Liver (tissue), 9 donors: ENCODE measurements around the gene OR4F15. TPM values are rescaled to one million over a fixed set of nuclear protein-coding genes. Genes with fewer than 3 reads are reported as not detected.
"Not testable (repeated sequence)": the region's sequence is repeated elsewhere in the genome, so short reads cannot be mapped to it uniquely, and the experiment has no call there.

Experiments
- DNase-seq: peaks from one replicate; pipeline ENCODE4 v3.0.0-alpha.2; 2017; ENCODE audit warnings: low spot score
- H3K27ac ChIP-seq, 2 donors: one replicate each; pipeline ENCODE4 v1.7.0; 2013; ENCODE audit warnings: inconsistent platforms in 2 of 2, low read length in 2 of 2, control low read depth in 1 of 2, low read depth in 1 of 2, mild to moderate bottlenecking in 1 of 2
- H3K27me3 ChIP-seq, 4 donors: one replicate each; pipeline versions ENCODE4 v1.6.1 to v1.7.0; 2013; ENCODE audit warnings: low read length in 3 of 4, inconsistent platforms in 1 of 4, mild to moderate bottlenecking in 1 of 4, moderate library complexity in 1 of 4; ENCODE audit not compliant: control insufficient read depth in 4 of 4, insufficient read depth in 4 of 4
- H3K36me3 ChIP-seq, 4 donors: one replicate each; pipeline versions ENCODE4 v1.6.1 to v1.7.0; 2013; ENCODE audit warnings: low read length in 3 of 4, mild to moderate bottlenecking in 3 of 4, low read depth in 1 of 4, moderate library complexity in 1 of 4; ENCODE audit not compliant: control insufficient read depth in 4 of 4, insufficient read depth in 3 of 4
- H3K4me1 ChIP-seq, 4 donors: one replicate each; pipeline versions ENCODE4 v1.6.1 to v1.7.0; 2013; ENCODE audit warnings: low read length in 3 of 4, mild to moderate bottlenecking in 3 of 4, moderate library complexity in 1 of 4; ENCODE audit not compliant: control insufficient read depth in 4 of 4, insufficient read depth in 4 of 4
- H3K4me3 ChIP-seq, 3 donors: one replicate each; pipeline versions ENCODE4 v1.6.1 to v1.7.0; 2013; ENCODE audit warnings: low read length in 3 of 3, control low read depth in 1 of 3, low read depth in 1 of 3, mild to moderate bottlenecking in 1 of 3
- H3K9ac ChIP-seq, 2 donors: one replicate each; pipeline ENCODE4 v1.7.0; 2013; ENCODE audit warnings: low read length in 2 of 2, mild to moderate bottlenecking in 2 of 2, moderate library complexity in 2 of 2, control low read depth in 1 of 2, low read depth in 1 of 2
- H3K9me3 ChIP-seq, 4 donors: one replicate each; pipeline versions ENCODE4 v1.6.1 to v1.7.0; 2013; ENCODE audit warnings: low read length in 3 of 4; ENCODE audit not compliant: control insufficient read depth in 4 of 4
- EGR1 ChIP-seq, 2 donors: IDR thresholded peaks; 2 replicates each; pipeline ENCODE4 v1.6.1; 2016 to 2018; ENCODE audit warnings: antibody characterized with exemption in 2 of 2, low read depth in 2 of 2
- FOXA1 ChIP-seq: IDR thresholded peaks from 2 replicates; pipeline ENCODE4 v1.6.1; 2016; ENCODE audit warnings: antibody characterized with exemption
- FOXA2 ChIP-seq: IDR thresholded peaks from 2 replicates; pipeline ENCODE4 v1.6.1; 2016; ENCODE audit warnings: antibody characterized with exemption
- GABPA ChIP-seq, 2 donors: IDR thresholded peaks in 1 of 2; conservative IDR thresholded peaks in 1 of 2; 2 replicates each; pipeline ENCODE4 v1.6.1; 2016; ENCODE audit warnings: antibody characterized with exemption in 2 of 2, mild to moderate bottlenecking in 1 of 2, moderate library complexity in 1 of 2
- HNF4G ChIP-seq: IDR thresholded peaks from 2 replicates; pipeline ENCODE4 v1.6.1; 2016; ENCODE audit warnings: antibody characterized with exemption
- RAD21 ChIP-seq, 2 donors: IDR thresholded peaks; 2 replicates each; pipeline ENCODE4 v1.6.1; 2016; ENCODE audit warnings: antibody characterized with exemption in 2 of 2, mild to moderate bottlenecking in 2 of 2
- REST ChIP-seq: IDR thresholded peaks from 2 replicates; pipeline ENCODE4 v1.6.1; 2016; ENCODE audit warnings: antibody characterized with exemption, mild to moderate bottlenecking
- RXRA ChIP-seq, 2 donors: IDR thresholded peaks; 2 replicates each; pipeline ENCODE4 v1.6.1; 2017 to 2018; ENCODE audit warnings: antibody characterized with exemption in 2 of 2, mild to moderate bottlenecking in 1 of 2
- TAF1 ChIP-seq: conservative IDR thresholded peaks from 2 replicates; pipeline ENCODE4 v1.6.1; 2016; ENCODE audit warnings: antibody characterized with exemption, mild to moderate bottlenecking
- YY1 ChIP-seq: IDR thresholded peaks from 2 replicates; pipeline ENCODE4 v1.6.1; 2016; ENCODE audit warnings: antibody characterized with exemption, mild to moderate bottlenecking
- WGBS: extraction: QIAGEN DNeasy Blood & Tissue Kit; methylation state at CpG from one replicate; pipeline ENCODE4 v1.1.7; 2013; 5-methylcytosine and 5-hydroxymethylcytosine counted together
- polyA plus RNA-seq, 2 donors: library from polyadenylated mRNA; stranded (reverse) in 1 of 2; unstranded in 1 of 2; fragments of 200-250 nt in 1 of 2; fragments of >200 nt in 1 of 2; fragmentation: Nextera tagmentation in 1 of 2; extraction: Ambion mirVana in 1 of 2; gene quantifications; one replicate each; pipeline versions ENCODE4 v1.2.1 to v1.2.3, GENCODE V29; 2013 to 2015
- total RNA-seq, 2 donors: library from RNA; depleted of rRNA; stranded (reverse); fragments of >200 nt; gene quantifications; one replicate each; pipeline ENCODE4 v1.2.3, GENCODE V29; 2014
- TF ChIP-seq, protein P1 (sequence below): IDR thresholded peaks from 2 replicates; pipeline ENCODE4 v1.6.1; 2016; ENCODE audit warnings: antibody characterized with exemption
- TF ChIP-seq, protein P2 (sequence below): IDR thresholded peaks from 2 replicates; pipeline ENCODE4 v1.6.1; 2016; ENCODE audit warnings: antibody characterized with exemption
- donor health status: healthy.
- donor health status: healthy.
- donor health status: healthy.
- donor health status: healthy.
- donor health status: healthy.

Gene OR4F15
- total RNA-seq (not detected), polyA plus RNA-seq (not detected)

GRCh38 chr15:101811902-101812301, at the start of gene OR4F15:
Gene OR4F15, plus strand, starts transcription at chr15:101812202. Its CDS starts 5,985 bp downstream, at chr15:101818187.
- no peak within 1 kb of the TSS for H3K4me3 ChIP-seq
- H3K27me3 ChIP-seq = peaks cover 0 to 8% (median 0%) of the 10 kb centered on the region in 4 donors
- H3K36me3 ChIP-seq = no peaks in the 10 kb centered on the region
- DNase-seq = no peak
- no peak within 1 kb of the TSS for H3K9ac ChIP-seq
- H3K9me3 ChIP-seq = no peaks in the 10 kb centered on the region
- no peak for TF ChIP-seq TAF1
- TF ChIP-seq, protein P1, sequence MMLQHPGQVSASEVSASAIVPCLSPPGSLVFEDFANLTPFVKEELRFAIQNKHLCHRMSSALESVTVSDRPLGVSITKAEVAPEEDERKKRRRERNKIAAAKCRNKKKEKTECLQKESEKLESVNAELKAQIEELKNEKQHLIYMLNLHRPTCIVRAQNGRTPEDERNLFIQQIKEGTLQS = no peak
- TF ChIP-seq, protein P2, sequence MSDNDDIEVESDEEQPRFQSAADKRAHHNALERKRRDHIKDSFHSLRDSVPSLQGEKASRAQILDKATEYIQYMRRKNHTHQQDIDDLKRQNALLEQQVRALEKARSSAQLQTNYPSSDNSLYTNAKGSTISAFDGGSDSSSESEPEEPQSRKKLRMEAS = no peak
- TF ChIP-seq GABPA (IDR thresholded peaks at IDR 0.05 in 1 of 2, conservative IDR thresholded peaks at IDR 0.05 in 1 of 2) = no peak
- no peak for TF ChIP-seq RXRA (IDR thresholded peaks at IDR 0.05)
- TF ChIP-seq EGR1 (IDR thresholded peaks at IDR 0.05; ENCODE audit: low read depth in 2 of 2) = no peak
- TF ChIP-seq YY1 = no peak
- TF ChIP-seq FOXA1 = no peak
- TF ChIP-seq REST = no peak
- no peak for TF ChIP-seq FOXA2
- no peak for TF ChIP-seq RAD21 (IDR thresholded peaks at IDR 0.05)
- TF ChIP-seq HNF4G = no peak
- H3K27ac ChIP-seq = no peak within 1 kb of the TSS
- no peaks in the 10 kb centered on the region for H3K4me1 ChIP-seq

DNA sequence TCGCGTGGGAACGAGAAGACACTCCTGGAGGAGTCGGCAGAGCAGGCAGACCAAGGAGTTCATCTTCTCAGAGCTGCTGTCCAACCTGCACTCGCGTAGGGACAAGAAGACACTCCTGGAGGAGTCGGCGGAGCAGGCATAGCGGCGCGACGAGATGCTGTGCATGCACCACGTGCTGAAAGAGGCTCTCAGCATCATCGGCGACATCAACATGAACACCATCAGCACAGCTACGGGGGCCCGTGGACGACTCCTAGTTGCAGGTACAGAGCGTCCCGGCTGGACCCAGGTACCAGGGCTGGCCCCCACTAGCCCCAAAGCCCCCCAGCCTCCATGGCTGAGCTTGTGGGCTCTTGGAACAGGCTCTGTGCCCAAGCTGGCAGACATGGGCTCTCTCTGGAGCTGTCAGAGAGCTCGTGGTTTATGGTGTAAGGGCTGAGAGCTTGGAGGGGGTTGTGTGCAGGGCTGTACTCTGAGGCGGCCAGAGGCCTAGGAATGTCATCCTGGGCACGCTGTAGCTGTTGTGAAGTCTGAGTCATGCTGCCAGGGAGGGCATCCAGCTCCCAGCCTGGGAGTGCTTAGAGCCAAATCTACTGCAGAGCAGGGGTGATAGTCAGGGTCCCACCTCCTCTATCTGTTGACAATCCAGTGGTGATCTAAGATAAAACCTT, 47.2 kb upstream of the OR4F15 start:
- H3K9me3 ChIP-seq, DNase-seq, H3K27ac ChIP-seq, H3K9ac ChIP-seq, H3K4me3 ChIP-seq, H3K27me3 ChIP-seq, H3K36me3 ChIP-seq, H3K4me1 ChIP-seq: not testable (repeated sequence)
- 89% methylated on average over 22 of the region's 23 CpGs for WGBS

DNA sequence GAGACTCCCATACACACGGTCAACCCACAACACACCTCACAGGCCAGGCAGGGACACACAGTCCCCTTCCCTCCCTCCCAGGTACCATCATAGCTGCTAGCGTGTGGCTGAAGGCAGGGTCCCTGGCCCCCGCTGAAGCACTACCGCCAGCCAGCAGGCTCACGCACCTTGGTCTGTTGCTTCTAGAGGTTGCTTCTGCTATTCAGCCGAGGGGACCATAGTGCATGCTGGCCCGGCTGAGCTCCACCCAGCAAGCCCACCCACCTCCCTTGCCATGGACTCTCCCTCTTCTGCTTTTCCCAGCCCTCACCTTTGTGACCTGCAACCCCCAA, 46.7 kb upstream of the OR4F15 start:
- not testable (repeated sequence) for H3K4me1 ChIP-seq, H3K27me3 ChIP-seq, H3K9me3 ChIP-seq, H3K4me3 ChIP-seq, H3K27ac ChIP-seq, H3K9ac ChIP-seq, H3K36me3 ChIP-seq, DNase-seq
- 92% methylated on average over 7 of the region's 7 CpGs for WGBS
